HepG2 (cell line): Measurements from ENCODE around the gene ZNF586. TPM values are rescaled to one million over a fixed set of nuclear protein-coding genes. Genes with fewer than 3 reads are reported as not detected.

Source experiments
- CEBPZ ChIP-seq: IDR thresholded peaks from 2 replicates; pipeline ENCODE4 v1.6.1; 2012; ENCODE audit warnings: low read length, improper control_type of control experiment
- DZIP1 ChIP-seq: sonication (generic); formaldehyde crosslinking; IDR thresholded peaks from 2 replicates; pipeline ENCODE4 v1.5.0; 2020; ENCODE audit warnings: mild to moderate bottlenecking, missing genetic modification reagents
- FLYWCH1 ChIP-seq: sonication (generic); formaldehyde crosslinking; IDR thresholded peaks from 2 replicates; pipeline ENCODE4 v1.8.1; 2023; ENCODE audit warnings: mild to moderate bottlenecking, missing genetic modification reagents
- HBP1 ChIP-seq: IDR thresholded peaks from 2 replicates; pipeline ENCODE4 v1.6.1; 2016; ENCODE audit warnings: low read depth, control low read depth
- HHEX ChIP-seq: IDR thresholded peaks from 2 replicates; pipeline ENCODE4 v1.6.1; 2016; ENCODE audit warnings: control low read depth
- HNRNPK ChIP-seq: fragments of 200-400 bp; formaldehyde crosslinking; IDR thresholded peaks from 2 replicates; pipeline ENCODE4 v1.6.1; 2018; ENCODE audit warnings: low read length, low read depth, moderate library complexity, mild to moderate bottlenecking; ENCODE audit not compliant: poor library complexity, severe bottlenecking
- KMT2A ChIP-seq: sonication (generic); formaldehyde crosslinking; IDR thresholded peaks from 2 replicates; pipeline ENCODE4 v1.4.0; 2020; ENCODE audit warnings: missing genetic modification reagents
- MAFF ChIP-seq: IDR thresholded peaks from 2 replicates; pipeline ENCODE4 v1.6.1; 2011; ENCODE audit warnings: low read depth, low read length, improper control_type of control experiment
- PRMT3 ChIP-seq: sonication (generic); formaldehyde crosslinking; IDR thresholded peaks from 2 replicates; pipeline ENCODE4 v1.8.1; 2022; ENCODE audit warnings: low read depth, mild to moderate bottlenecking, moderate library complexity, missing genetic modification reagents, borderline replicate concordance
- RFX1 ChIP-seq: fragments of 450-650 bp; IDR thresholded peaks from 2 replicates; pipeline ENCODE4 v1.6.1; 2017
- RXRA ChIP-seq: sonication (generic); formaldehyde crosslinking; IDR thresholded peaks from 2 replicates; pipeline ENCODE4 v1.5.1; 2020; ENCODE audit warnings: missing genetic modification reagents
- SPEN ChIP-seq: sonication (generic); formaldehyde crosslinking; IDR thresholded peaks from 2 replicates; pipeline ENCODE4 v1.5.1; 2020; ENCODE audit warnings: low read depth, mild to moderate bottlenecking, missing genetic modification reagents
- XBP1 ChIP-seq: sonication (generic); formaldehyde crosslinking; IDR thresholded peaks from 2 replicates; pipeline ENCODE4 v1.5.0; 2020; ENCODE audit warnings: missing genetic modification reagents
- polyA plus RNA-seq, 8 experiments: library from polyadenylated mRNA; depleted of rRNA in 3 of 8; stranded (reverse) in 7 of 8; unstranded in 1 of 8; fragments of >200 nt; fragmentation: Illumina TruSeq in 4 of 8; extraction: Trizol in 4 of 8; gene quantifications; 2 replicates each; pipeline versions ENCODE4 v1.2.1 to v1.2.3, GENCODE V29; 2011 to 2016; ENCODE audit warnings: low read depth in 4 of 8, missing spikeins in 1 of 8, mixed read lengths in 1 of 8; ENCODE audit not compliant: insufficient read depth in 1 of 8
- total RNA-seq, 5 experiments: library from RNA; depleted of rRNA; stranded (reverse); fragments of >200 nt; fragmentation: Illumina TruSeq; extraction: Trizol; gene quantifications; 2 replicates each; pipeline ENCODE4 v1.2.3, GENCODE V29; 2016; ENCODE audit warnings: low read depth in 1 of 5
- TF ChIP-seq, protein P1 (sequence below), 2 experiments: sonication (generic) in 1 of 2; formaldehyde crosslinking in 1 of 2; IDR thresholded peaks; 2 replicates each; pipeline versions ENCODE4 v1.4.0 to v1.6.1; 2016 to 2020; ENCODE audit warnings: borderline replicate concordance in 1 of 2, low read depth in 1 of 2, mild to moderate bottlenecking in 1 of 2, missing genetic modification reagents in 1 of 2
- TF ChIP-seq, protein P2 (sequence below): sonication (generic); formaldehyde crosslinking; IDR thresholded peaks from 2 replicates; pipeline ENCODE4 v1.5.1; 2020; ENCODE audit warnings: missing genetic modification reagents, mild to moderate bottlenecking, borderline replicate concordance

The ZNF586 gene
- total and polyA plus RNA-seq, 2 of the 13 experiments (the other 11 are each of a cell fraction or from before 2014, with no cell fraction given) = 0.50 to 3.4 TPM

- TF ChIP-seq, protein P1, sequence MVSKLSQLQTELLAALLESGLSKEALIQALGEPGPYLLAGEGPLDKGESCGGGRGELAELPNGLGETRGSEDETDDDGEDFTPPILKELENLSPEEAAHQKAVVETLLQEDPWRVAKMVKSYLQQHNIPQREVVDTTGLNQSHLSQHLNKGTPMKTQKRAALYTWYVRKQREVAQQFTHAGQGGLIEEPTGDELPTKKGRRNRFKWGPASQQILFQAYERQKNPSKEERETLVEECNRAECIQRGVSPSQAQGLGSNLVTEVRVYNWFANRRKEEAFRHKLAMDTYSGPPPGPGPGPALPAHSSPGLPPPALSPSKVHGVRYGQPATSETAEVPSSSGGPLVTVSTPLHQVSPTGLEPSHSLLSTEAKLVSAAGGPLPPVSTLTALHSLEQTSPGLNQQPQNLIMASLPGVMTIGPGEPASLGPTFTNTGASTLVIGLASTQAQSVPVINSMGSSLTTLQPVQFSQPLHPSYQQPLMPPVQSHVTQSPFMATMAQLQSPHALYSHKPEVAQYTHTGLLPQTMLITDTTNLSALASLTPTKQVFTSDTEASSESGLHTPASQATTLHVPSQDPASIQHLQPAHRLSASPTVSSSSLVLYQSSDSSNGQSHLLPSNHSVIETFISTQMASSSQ (IDR thresholded peaks at IDR 0.05; ENCODE audit: low read depth) = no peak
- TF ChIP-seq, protein P1 (CRISPR knock-in tag; IDR thresholded peaks at IDR 0.05; ENCODE audit: borderline replicate concordance) = 0 out of 2 replicates have a peak, but pooled peaks have one; percentile 35
- TF ChIP-seq SPEN (CRISPR knock-in tag) = peak; percentile 55; the same call in 1 of the 2 replicates
- no peak for TF ChIP-seq HHEX
- TF ChIP-seq RXRA = peak; percentile 70
- TF ChIP-seq PRMT3 = no peak
- TF ChIP-seq RFX1 = no peak
- no peak for TF ChIP-seq CEBPZ
- TF ChIP-seq FLYWCH1 (CRISPR knock-in tag) = no peak
- TF ChIP-seq KMT2A (CRISPR knock-in tag) = peak; percentile 88
- TF ChIP-seq MAFF = peak; percentile 1; the same call in 1 of the 2 replicates
- no peak for TF ChIP-seq HNRNPK
- 0 out of 2 replicates have a peak, but pooled peaks have one; percentile 52 for TF ChIP-seq XBP1
- no peak for TF ChIP-seq DZIP1 (CRISPR knock-in tag)
- TF ChIP-seq, protein P2, sequence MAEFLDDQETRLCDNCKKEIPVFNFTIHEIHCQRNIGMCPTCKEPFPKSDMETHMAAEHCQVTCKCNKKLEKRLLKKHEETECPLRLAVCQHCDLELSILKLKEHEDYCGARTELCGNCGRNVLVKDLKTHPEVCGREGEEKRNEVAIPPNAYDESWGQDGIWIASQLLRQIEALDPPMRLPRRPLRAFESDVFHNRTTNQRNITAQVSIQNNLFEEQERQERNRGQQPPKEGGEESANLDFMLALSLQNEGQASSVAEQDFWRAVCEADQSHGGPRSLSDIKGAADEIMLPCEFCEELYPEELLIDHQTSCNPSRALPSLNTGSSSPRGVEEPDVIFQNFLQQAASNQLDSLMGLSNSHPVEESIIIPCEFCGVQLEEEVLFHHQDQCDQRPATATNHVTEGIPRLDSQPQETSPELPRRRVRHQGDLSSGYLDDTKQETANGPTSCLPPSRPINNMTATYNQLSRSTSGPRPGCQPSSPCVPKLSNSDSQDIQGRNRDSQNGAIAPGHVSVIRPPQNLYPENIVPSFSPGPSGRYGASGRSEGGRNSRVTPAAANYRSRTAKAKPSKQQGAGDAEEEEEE = no peak
- peak; percentile 84 for TF ChIP-seq HBP1 (CRISPR knock-in tag)
Observed at GRCh38 chr19:57819475-57820148, 50.1 kb downstream of the ZNF586 start (continued).
